ENCODE data around the gene DENND4C. TPM values are rescaled to one million over a fixed set of nuclear protein-coding genes. Genes with fewer than 3 reads are reported as not detected.
"Not testable (repeated sequence)": the region's sequence is repeated elsewhere in the genome, so short reads cannot be mapped to it uniquely, and the experiment has no call there.

DENND4C gene
- total RNA-seq, 2 donors from 2014 or later, result 56.4 to 91.4 TPM

GRCh38 chr9:19255821-19256220 is 25.3 kb downstream of the DENND4C start:
- no peaks in the 10 kb centered on the region for H3K27me3 ChIP-seq
- intact Hi-C loops (cut with DNase I), result no loop called here
- DNase-seq, result no peak
- no peaks in the 10 kb centered on the region for H3K9me3 ChIP-seq
- TF ChIP-seq CTCF (IDR thresholded peaks at IDR 0.05), result no peak
- H3K36me3 ChIP-seq, result no peaks in the 10 kb centered on the region
- H3K9ac ChIP-seq (ENCODE audit: low read depth in 2 of 2, low read length in 2 of 2), result no peak overlapping the region
- H3K4me3 ChIP-seq, result no peak overlapping the region
- no peak overlapping the region for H3K27ac ChIP-seq
- H3K4me1 ChIP-seq, result no peaks in the 10 kb centered on the region

GRCh38 chr9:19259665-19260255 is 29.3 kb downstream of the DENND4C start:
- H3K9me3 ChIP-seq; H3K36me3 ChIP-seq; H3K4me1 ChIP-seq; H3K27me3 ChIP-seq; intact Hi-C loops (cut with DNase I); H3K4me3 ChIP-seq; H3K27ac ChIP-seq; H3K9ac ChIP-seq (ENCODE audit: low read depth in 2 of 2, low read length in 2 of 2); DNase-seq: not testable (repeated sequence)

- DNase-seq; H3K9me3 ChIP-seq; H3K9ac ChIP-seq (ENCODE audit: low read depth in 2 of 2, low read length in 2 of 2); H3K4me3 ChIP-seq; H3K4me1 ChIP-seq; H3K36me3 ChIP-seq; intact Hi-C loops (cut with DNase I); H3K27ac ChIP-seq; H3K27me3 ChIP-seq: not testable (repeated sequence)
Observed at GRCh38 chr9:19265602-19266001, 35.1 kb downstream of the DENND4C start.

- H3K36me3 ChIP-seq; DNase-seq; H3K9ac ChIP-seq (ENCODE audit: low read depth in 2 of 2, low read length in 2 of 2); H3K9me3 ChIP-seq; H3K4me1 ChIP-seq; intact Hi-C loops (cut with DNase I); H3K27me3 ChIP-seq; H3K4me3 ChIP-seq; H3K27ac ChIP-seq: not testable (repeated sequence)
Observed at GRCh38 chr9:19266778-19267384, 36.4 kb downstream of the DENND4C start.

GRCh38 chr9:19269582-19269981 is 39.1 kb downstream of the DENND4C start:
- Histone ChIP-seq H3K9ac (ENCODE audit: low read depth in 2 of 2, low read length in 2 of 2) (no peak overlapping the region), H3K9me3 (no peaks in the 10 kb centered on the region), H3K27ac (no peak overlapping the region), H3K27me3 (no peaks in the 10 kb centered on the region), H3K36me3 (no peaks in the 10 kb centered on the region), H3K4me3 (no peak overlapping the region), H3K4me1 (no peaks in the 10 kb centered on the region)
- no peak for DNase-seq
- no peak for TF ChIP-seq CTCF (IDR thresholded peaks at IDR 0.05)
- intact Hi-C loops (cut with DNase I), result no loop called here

GRCh38 chr9:19270421-19270949 is 40.0 kb downstream of the DENND4C start:
- Histone ChIP-seq H3K27me3 (no peaks in the 10 kb centered on the region), H3K27ac (no peak overlapping the region), H3K4me3 (no peak overlapping the region), H3K4me1 (no peaks in the 10 kb centered on the region), H3K9ac (ENCODE audit: low read depth in 2 of 2, low read length in 2 of 2) (no peak overlapping the region), H3K36me3 (no peaks in the 10 kb centered on the region), H3K9me3 (no peaks in the 10 kb centered on the region)
- DNase-seq, result no peak
- intact Hi-C loops (cut with DNase I), result no loop called here
- no peak for TF ChIP-seq CTCF (IDR thresholded peaks at IDR 0.05)

- no peaks in the 10 kb centered on the region for H3K36me3 ChIP-seq
- H3K9me3 ChIP-seq, result no peaks in the 10 kb centered on the region
- intact Hi-C loops (cut with DNase I), result no loop called here
- no peak overlapping the region for H3K27ac ChIP-seq
- DNase-seq, result no peak
- TF ChIP-seq CTCF (IDR thresholded peaks at IDR 0.05), result no peak
- H3K4me1 ChIP-seq, result no peaks in the 10 kb centered on the region
- no peak overlapping the region for H3K4me3 ChIP-seq
- no peaks in the 10 kb centered on the region for H3K27me3 ChIP-seq
- no peak overlapping the region for H3K9ac ChIP-seq (ENCODE audit: low read depth in 2 of 2, low read length in 2 of 2)
Observed at GRCh38 chr9:19271081-19271480, 40.6 kb downstream of the DENND4C start.
